Measurements from ENCODE around the gene CBLN3.

GRCh38 chr14:24439830-24440605 lies 10.6 kb upstream of the CBLN3 start:
- TF ChIP-seq ESRRA (CRISPR knock-in tag; IDR thresholded peaks at IDR 0.05; ENCODE audit: borderline replicate concordance), result no peak
- TF ChIP-seq, protein P1, sequence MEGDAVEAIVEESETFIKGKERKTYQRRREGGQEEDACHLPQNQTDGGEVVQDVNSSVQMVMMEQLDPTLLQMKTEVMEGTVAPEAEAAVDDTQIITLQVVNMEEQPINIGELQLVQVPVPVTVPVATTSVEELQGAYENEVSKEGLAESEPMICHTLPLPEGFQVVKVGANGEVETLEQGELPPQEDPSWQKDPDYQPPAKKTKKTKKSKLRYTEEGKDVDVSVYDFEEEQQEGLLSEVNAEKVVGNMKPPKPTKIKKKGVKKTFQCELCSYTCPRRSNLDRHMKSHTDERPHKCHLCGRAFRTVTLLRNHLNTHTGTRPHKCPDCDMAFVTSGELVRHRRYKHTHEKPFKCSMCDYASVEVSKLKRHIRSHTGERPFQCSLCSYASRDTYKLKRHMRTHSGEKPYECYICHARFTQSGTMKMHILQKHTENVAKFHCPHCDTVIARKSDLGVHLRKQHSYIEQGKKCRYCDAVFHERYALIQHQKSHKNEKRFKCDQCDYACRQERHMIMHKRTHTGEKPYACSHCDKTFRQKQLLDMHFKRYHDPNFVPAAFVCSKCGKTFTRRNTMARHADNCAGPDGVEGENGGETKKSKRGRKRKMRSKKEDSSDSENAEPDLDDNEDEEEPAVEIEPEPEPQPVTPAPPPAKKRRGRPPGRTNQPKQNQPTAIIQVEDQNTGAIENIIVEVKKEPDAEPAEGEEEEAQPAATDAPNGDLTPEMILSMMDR (IDR thresholded peaks at IDR 0.05), result no peak
- TF ChIP-seq, protein P2, sequence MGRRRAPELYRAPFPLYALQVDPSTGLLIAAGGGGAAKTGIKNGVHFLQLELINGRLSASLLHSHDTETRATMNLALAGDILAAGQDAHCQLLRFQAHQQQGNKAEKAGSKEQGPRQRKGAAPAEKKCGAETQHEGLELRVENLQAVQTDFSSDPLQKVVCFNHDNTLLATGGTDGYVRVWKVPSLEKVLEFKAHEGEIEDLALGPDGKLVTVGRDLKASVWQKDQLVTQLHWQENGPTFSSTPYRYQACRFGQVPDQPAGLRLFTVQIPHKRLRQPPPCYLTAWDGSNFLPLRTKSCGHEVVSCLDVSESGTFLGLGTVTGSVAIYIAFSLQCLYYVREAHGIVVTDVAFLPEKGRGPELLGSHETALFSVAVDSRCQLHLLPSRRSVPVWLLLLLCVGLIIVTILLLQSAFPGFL (CRISPR knock-in tag; IDR thresholded peaks at IDR 0.05; ENCODE audit: borderline replicate concordance), result no peak
- TF ChIP-seq RELA (CRISPR knock-in tag; IDR thresholded peaks at IDR 0.05; ENCODE audit: borderline replicate concordance), result no peak
- TF ChIP-seq NFYB (CRISPR knock-in tag; conservative IDR thresholded peaks at IDR 0.05; ENCODE audit: low read depth), result no peak
- no peak for TF ChIP-seq ZNF263 (CRISPR knock-in tag; IDR thresholded peaks at IDR 0.05; ENCODE audit: low read depth)
- TF ChIP-seq, protein P3, sequence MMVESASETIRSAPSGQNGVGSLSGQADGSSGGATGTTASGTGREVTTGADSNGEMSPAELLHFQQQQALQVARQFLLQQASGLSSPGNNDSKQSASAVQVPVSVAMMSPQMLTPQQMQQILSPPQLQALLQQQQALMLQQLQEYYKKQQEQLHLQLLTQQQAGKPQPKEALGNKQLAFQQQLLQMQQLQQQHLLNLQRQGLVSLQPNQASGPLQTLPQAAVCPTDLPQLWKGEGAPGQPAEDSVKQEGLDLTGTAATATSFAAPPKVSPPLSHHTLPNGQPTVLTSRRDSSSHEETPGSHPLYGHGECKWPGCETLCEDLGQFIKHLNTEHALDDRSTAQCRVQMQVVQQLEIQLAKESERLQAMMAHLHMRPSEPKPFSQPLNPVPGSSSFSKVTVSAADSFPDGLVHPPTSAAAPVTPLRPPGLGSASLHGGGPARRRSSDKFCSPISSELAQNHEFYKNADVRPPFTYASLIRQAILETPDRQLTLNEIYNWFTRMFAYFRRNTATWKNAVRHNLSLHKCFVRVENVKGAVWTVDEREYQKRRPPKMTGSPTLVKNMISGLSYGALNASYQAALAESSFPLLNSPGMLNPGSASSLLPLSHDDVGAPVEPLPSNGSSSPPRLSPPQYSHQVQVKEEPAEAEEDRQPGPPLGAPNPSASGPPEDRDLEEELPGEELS (CRISPR knock-in tag; IDR thresholded peaks at IDR 0.05), result no peak
- no peak for TF ChIP-seq MYBL2 (CRISPR knock-in tag; IDR thresholded peaks at IDR 0.05)
